Large intestine (tissue), 3 donors: Measurements from ENCODE around the gene UBAP2L. TPM values are rescaled to one million over a fixed set of nuclear protein-coding genes. Genes with fewer than 3 reads are reported as not detected.
"Not testable (repeated sequence)": the region's sequence is repeated elsewhere in the genome, so short reads cannot be mapped to it uniquely, and the experiment has no call there.

Experiments used
- DNase-seq, 2 donors: peaks; one replicate each; pipeline versions ENCODE4 v3.0.0 to v3.0.0-alpha.2; 2013
- H3K27ac ChIP-seq: one replicate; pipeline ENCODE4 v1.5.1; 2013; ENCODE audit warnings: low read length
- H3K27me3 ChIP-seq: 2 replicates; pipeline ENCODE4 v1.6.1; 2013; ENCODE audit warnings: low read length; ENCODE audit not compliant: control insufficient read depth, insufficient read depth
- H3K36me3 ChIP-seq: 2 replicates; pipeline ENCODE4 v1.6.1; 2013; ENCODE audit warnings: low read length; ENCODE audit not compliant: control insufficient read depth, insufficient read depth
- H3K4me1 ChIP-seq: one replicate; pipeline ENCODE4 v1.6.1; 2013; ENCODE audit warnings: low read length; ENCODE audit not compliant: control insufficient read depth, insufficient read depth
- H3K4me3 ChIP-seq: one replicate; pipeline ENCODE4 v1.5.1; 2013; ENCODE audit warnings: low read length
- H3K9me3 ChIP-seq: one replicate; pipeline ENCODE4 v1.6.1; 2013; ENCODE audit warnings: mild to moderate bottlenecking, low read depth, low read length, moderate library complexity; ENCODE audit not compliant: control insufficient read depth
- WGBS: methylation state at CpG from one replicate; pipeline ENCODE4 v1.1.5; 2013; ENCODE audit warnings: low lambda C conversion rate; ENCODE audit not compliant: insufficient coverage; 5-methylcytosine and 5-hydroxymethylcytosine counted together
- polyA plus RNA-seq: library from polyadenylated mRNA; unstranded; fragments of 120-200 nt; gene quantifications from one replicate; pipeline ENCODE4 v1.2.1, GENCODE V29; 2013

UBAP2L gene
- polyA plus RNA-seq, 1 donor: 143 TPM

- H3K4me3 ChIP-seq, H3K27me3 ChIP-seq, DNase-seq, H3K9me3 ChIP-seq, H3K36me3 ChIP-seq, H3K4me1 ChIP-seq, H3K27ac ChIP-seq: not testable (repeated sequence)
- WGBS: 100% methylated on average over 4 of the region's 7 CpGs
Observed at GRCh38 chr1:154309136-154309535, 88.4 kb downstream of the UBAP2L start.

DNA sequence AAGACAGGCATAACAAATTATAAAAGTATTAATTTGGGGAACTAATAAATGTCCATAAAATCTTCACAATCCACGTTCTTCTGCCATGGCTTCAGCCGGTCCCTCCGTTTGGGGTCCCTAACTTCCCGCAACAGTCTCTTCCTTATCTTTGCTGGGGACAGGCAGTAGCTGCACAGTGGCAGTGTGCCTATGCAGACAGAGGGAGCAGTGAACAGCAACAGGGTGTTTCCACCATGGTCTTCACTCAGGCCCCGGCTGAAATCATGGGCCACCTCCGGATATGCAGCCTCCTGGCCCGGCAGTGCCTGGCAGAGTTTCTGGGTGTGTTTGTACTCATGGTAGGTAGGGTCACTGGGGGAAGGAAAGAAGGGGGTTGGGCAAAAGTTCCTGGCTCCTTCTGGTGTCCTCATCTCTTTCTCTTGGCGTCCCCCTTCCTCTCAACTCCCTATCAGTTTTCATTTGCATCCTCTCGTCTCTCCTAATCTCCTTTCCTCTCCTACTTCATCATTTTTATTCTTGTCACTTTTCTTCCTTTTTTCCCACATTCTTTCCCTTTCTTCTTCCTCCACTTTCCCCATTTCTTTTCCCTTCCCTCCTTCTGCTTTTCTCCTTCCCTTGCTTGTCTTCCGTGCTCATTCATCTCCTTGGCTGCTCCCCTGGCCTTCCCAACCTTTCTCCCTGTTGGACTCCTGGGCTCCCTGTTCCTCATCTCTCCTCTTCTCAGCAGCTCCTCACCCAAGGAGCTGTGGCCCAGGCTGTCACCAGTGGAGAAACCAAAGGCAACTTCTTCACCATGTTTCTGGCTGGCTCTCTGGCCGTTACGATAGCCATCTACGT, 91.7 kb downstream of the UBAP2L start:
- WGBS: 72% methylated on average over 3 of the region's 13 CpGs

DNA sequence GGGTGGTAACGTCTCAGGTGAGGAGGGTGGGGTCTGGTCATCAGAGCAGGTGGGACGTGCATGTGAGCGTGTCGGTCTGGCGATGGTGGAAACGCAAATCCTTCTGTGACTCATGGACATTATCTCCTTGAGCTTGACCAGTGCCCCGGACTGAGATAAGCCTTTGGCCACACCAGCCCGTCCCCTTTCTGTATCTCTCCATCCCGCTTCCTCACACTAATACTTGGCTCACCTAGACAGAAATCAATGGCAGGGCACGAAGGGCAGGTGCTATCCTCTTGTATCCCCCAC, 92.3 kb downstream of the UBAP2L start:
- Histone ChIP-seq H3K27ac (no peak overlapping the region), H3K4me1 (no peaks in the 10 kb centered on the region), H3K4me3 (no peak overlapping the region), H3K36me3 (no peaks in the 10 kb centered on the region), H3K27me3 (no peaks in the 10 kb centered on the region), H3K9me3 (no peaks in the 10 kb centered on the region)
- DNase-seq: no peak
- no CpG with 5 or more reads among the region's 10 CpGs for WGBS

More for the DNA sequence above, 91.7 kb downstream of the UBAP2L start:
- H3K4me1 ChIP-seq, H3K36me3 ChIP-seq, DNase-seq, H3K27ac ChIP-seq, H3K27me3 ChIP-seq, H3K9me3 ChIP-seq, H3K4me3 ChIP-seq: not testable (repeated sequence)

- H3K36me3 ChIP-seq, H3K4me3 ChIP-seq, H3K27me3 ChIP-seq, H3K27ac ChIP-seq, H3K9me3 ChIP-seq, H3K4me1 ChIP-seq: not testable (repeated sequence)
- peak in 1 of 2 donors; percentile 28 for DNase-seq
- 100% methylated on average over 1 of the region's 3 CpGs for WGBS
Observed at GRCh38 chr1:154314226-154314625, 93.5 kb downstream of the UBAP2L start.

DNA sequence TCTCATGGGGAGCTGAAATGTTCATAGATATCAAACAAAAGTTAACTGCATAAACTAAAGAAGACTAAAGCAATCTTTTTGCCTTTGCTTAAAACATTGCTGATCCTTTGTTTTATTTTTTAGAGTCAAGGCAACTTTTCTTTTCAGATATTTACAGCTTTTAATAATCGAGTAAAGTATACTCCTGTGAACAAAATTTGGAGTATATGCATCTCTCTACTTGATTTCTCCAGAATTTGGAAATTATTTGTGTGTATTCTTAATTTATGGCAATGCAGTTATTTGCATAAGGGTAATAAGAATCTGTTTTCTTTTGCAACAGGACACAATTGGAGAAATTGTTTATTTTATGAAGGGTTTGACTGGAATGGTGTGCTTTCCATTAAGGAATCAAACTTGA, 95.9 kb downstream of the UBAP2L start:
- no CpG with 5 or more reads among the region's 1 CpG for WGBS
- no peak for DNase-seq

GRCh38 chr1:154318386-154318785, 97.6 kb downstream of the UBAP2L start:
- Histone ChIP-seq H3K27me3 (peaks cover 3% of the 10 kb centered on the region), H3K4me1 (peaks cover 10% of the 10 kb centered on the region), H3K27ac (no peak overlapping the region), H3K4me3 (no peak overlapping the region), H3K36me3 (no peaks in the 10 kb centered on the region), H3K9me3 (no peaks in the 10 kb centered on the region)
- WGBS: 75% methylated on average over 1 of the region's 4 CpGs
- no peak for DNase-seq

More for the DNA sequence above, 95.9 kb downstream of the UBAP2L start:
- H3K36me3 ChIP-seq: no peaks in the 10 kb centered on the region
- H3K4me1 ChIP-seq: peaks cover 6% of the 10 kb centered on the region
- no peaks in the 10 kb centered on the region for H3K27me3 ChIP-seq
- no peaks in the 10 kb centered on the region for H3K9me3 ChIP-seq
- no peak overlapping the region for H3K4me3 ChIP-seq
- H3K27ac ChIP-seq: no peak overlapping the region

Other genes starting within 250 kb of the UBAP2L start
- 120 TPM for gene JTB, start 243.3 kb upstream of the UBAP2L start, polyA plus RNA-seq
- 110 TPM for gene RAB13, start 234.6 kb upstream of the UBAP2L start, polyA plus RNA-seq
- gene RPS27, start 230.2 kb upstream of the UBAP2L start, polyA plus RNA-seq: 5,987 TPM
- gene NUP210L, start 65.9 kb upstream of the UBAP2L start, polyA plus RNA-seq: 0.03 TPM
- gene TPM3, start 28.9 kb upstream of the UBAP2L start, polyA plus RNA-seq: 303 TPM
- not detected for gene CFAP141, start 14.6 kb upstream of the UBAP2L start, polyA plus RNA-seq
- 63.2 TPM for gene HAX1, start 51.7 kb downstream of the UBAP2L start, polyA plus RNA-seq
- gene AQP10, start 100.1 kb downstream of the UBAP2L start, polyA plus RNA-seq: 11.1 TPM
- 10.9 TPM for gene ATP8B2, start 104.6 kb downstream of the UBAP2L start, polyA plus RNA-seq
- 4.1 TPM for gene IL6R, start 184.4 kb downstream of the UBAP2L start, polyA plus RNA-seq